GM12878 (cell line): ENCODE data around the gene DIS3L2. TPM values are rescaled to one million over a fixed set of nuclear protein-coding genes. Genes with fewer than 3 reads are reported as not detected.

Experiments
- ATAC-seq: fragments of 200-7000 bp; cut with Tn5 transposase; 3 replicates; pipeline ENCODE4 v1.9.1; 2020; ENCODE audit warnings: mild to moderate bottlenecking, moderate library complexity
- BruUV-seq: library from RNA; stranded (reverse); fragments of 400-500 nt; replicated peaks from 2 replicates; lab custom pipeline; 2021; lab: Mats Ljungman, UMichigan
- CTCF ChIA-PET: fragments of 300-600 bp; sonication (Branson Sonifier 250); formaldehyde crosslinking; extraction: SDS; loops from one replicate; lab custom pipeline; 2021; ENCODE audit warnings: inconsistent platforms; lab: Yijun Ruan, JAX
- POLR2A ChIA-PET: fragments of 350-600 bp; formaldehyde crosslinking; extraction: SDS; loops from one replicate; lab custom pipeline; 2021; ENCODE audit warnings: inconsistent platforms; lab: Charles Lee
- RAD21 ChIA-PET: fragments of 300-600 bp; sonication (Branson Sonifier 250); formaldehyde crosslinking; loops from one replicate; lab custom pipeline; 2023; ENCODE audit warnings: antibody characterized with exemption; ENCODE audit not compliant: unreplicated experiment; lab: Charles Lee
- SMC1A ChIA-PET: fragments of 300-600 bp; sonication (Branson Sonifier 250); formaldehyde crosslinking; loops from one replicate; lab custom pipeline; 2023; ENCODE audit not compliant: unreplicated experiment, uncharacterized antibody; lab: Charles Lee
- DNase-seq: peaks from one replicate; pipeline ENCODE4 v3.0.0-alpha.2; 2011; ENCODE audit warnings: low read depth, low spot score
- FAIRE-seq: peaks from 3 replicates; lab custom pipeline; 2011; peaks lifted over from hg19 to GRCh38; lab: Jason Lieb, UNC
- H2AFZ ChIP-seq: 2 replicates; pipeline ENCODE4 v1.6.0; 2011; ENCODE audit warnings: low read depth, low read length, control low read depth; ENCODE audit not compliant: control insufficient read depth
- H3K27ac ChIP-seq: 2 replicates; pipeline ENCODE4 v1.5.1; 2011; ENCODE audit warnings: control low read depth; ENCODE audit not compliant: control insufficient read depth, insufficient read depth
- H3K27me3 ChIP-seq, 2 experiments: replicated peaks in 1 of 2; 2 replicates each; pipeline versions ENCODE4 v1.6.0 to v1.6.1; 2011; ENCODE audit warnings: low read length in 1 of 2; ENCODE audit not compliant: control insufficient read depth in 2 of 2, insufficient read depth in 2 of 2
- H3K36me3 ChIP-seq, 2 experiments: 2 replicates each; pipeline ENCODE4 v1.5.1; 2011; ENCODE audit warnings: low read length in 1 of 2; ENCODE audit not compliant: control insufficient read depth in 2 of 2, insufficient read depth in 2 of 2
- H3K4me1 ChIP-seq: 2 replicates; pipeline ENCODE4 v1.6.1; 2011; ENCODE audit warnings: mild to moderate bottlenecking, low read length, moderate library complexity, mixed read lengths; ENCODE audit not compliant: control insufficient read depth, insufficient read depth
- H3K4me2 ChIP-seq: 2 replicates; pipeline ENCODE4 v1.6.0; 2011; ENCODE audit warnings: control low read depth; ENCODE audit not compliant: control insufficient read depth, insufficient read depth
- H3K4me3 ChIP-seq: fragments of 200-600 bp; sonication (generic); 2 replicates; pipeline ENCODE4 v1.5.1; 2016
- H3K79me2 ChIP-seq: 2 replicates; pipeline ENCODE4 v1.6.0; 2011; ENCODE audit warnings: low read length; ENCODE audit not compliant: control insufficient read depth, insufficient read depth
- H3K9ac ChIP-seq: 2 replicates; pipeline ENCODE4 v1.8.0; 2011; ENCODE audit warnings: low read length, control low read depth, mixed read lengths; ENCODE audit not compliant: control insufficient read depth, insufficient read depth
- H3K9me3 ChIP-seq: replicated peaks from 3 replicates; pipeline ENCODE4 v1.5.1; 2011; ENCODE audit warnings: mild to moderate bottlenecking, low read length; ENCODE audit not compliant: control insufficient read depth, insufficient read depth
- H4K20me1 ChIP-seq: 2 replicates; pipeline ENCODE4 v1.6.0; 2011; ENCODE audit not compliant: control insufficient read depth, insufficient read depth
- EZH2 ChIP-seq: IDR thresholded peaks from 2 replicates; pipeline ENCODE4 v1.6.1; 2012; ENCODE audit warnings: low read depth, mild to moderate bottlenecking, control low read depth, inconsistent platforms, low read length, borderline replicate concordance; ENCODE audit not compliant: control insufficient read depth
- IKZF2 ChIP-seq, 2 experiments: fragments of 450-650 bp; IDR thresholded peaks; 2 replicates each; pipeline ENCODE4 v1.6.1; 2017; ENCODE audit warnings: mild to moderate bottlenecking in 2 of 2, moderate library complexity in 2 of 2
- NR2F1 ChIP-seq: fragments of 450-650 bp; conservative IDR thresholded peaks from 2 replicates; pipeline ENCODE4 v1.6.1; 2017; ENCODE audit warnings: mild to moderate bottlenecking
- SPI1 ChIP-seq: IDR thresholded peaks from 2 replicates; pipeline ENCODE4 v1.6.1; 2011; ENCODE audit warnings: low read depth, mild to moderate bottlenecking, low read length, moderate library complexity, borderline replicate concordance; ENCODE audit not compliant: insufficient read depth
- SRF ChIP-seq, 2 experiments: IDR thresholded peaks; 2 replicates each; pipeline ENCODE4 v1.6.1; 2011; ENCODE audit warnings: low read depth in 2 of 2, low read length in 2 of 2, mild to moderate bottlenecking in 1 of 2, moderate library complexity in 1 of 2
- SUZ12 ChIP-seq: fragments of 200-600 bp; sonication (generic); IDR thresholded peaks from one replicate; pipeline ENCODE4 v1.6.1; 2018; ENCODE audit warnings: antibody characterized with exemption, mild to moderate bottlenecking; ENCODE audit not compliant: unreplicated experiment
- ZNF384 ChIP-seq: IDR thresholded peaks from 2 replicates; pipeline ENCODE4 v1.6.1; 2012; ENCODE audit warnings: low read depth, mild to moderate bottlenecking, low read length, improper control_type of control experiment, borderline replicate concordance
- WGBS: methylation state at CpG from one replicate; pipeline ENCODE4 v1.1.6; 2016; ENCODE audit warnings: low lambda C conversion rate; ENCODE audit not compliant: insufficient replicate concordance, insufficient coverage; ENCODE audit errors: missing lambda C conversion rate; 5-methylcytosine and 5-hydroxymethylcytosine counted together
- in situ Hi-C: fragments of 300-500 bp; cut with MboI; formaldehyde crosslinking; loops from 9 replicates; pipeline ENCODE4 v1.14.3; 2018; ENCODE audit warnings: mixed read lengths
- intact Hi-C: fragments of 100-400 bp; cut with micrococcal nuclease; formaldehyde crosslinking; loops from one replicate; pipeline ENCODE4 v1.14.2; 2022; ENCODE audit not compliant: unreplicated experiment
- polyA plus RNA-seq, 11 experiments: library from polyadenylated mRNA; depleted of rRNA in 4 of 11; unstranded in 6 of 11; stranded (reverse) in 5 of 11; fragments of >200 nt; fragmentation: Nextera tagmentation in 4 of 11; fragmentation: Illumina TruSeq in 1 of 11; extraction: Ambion mirVana in 4 of 11; extraction: Trizol in 1 of 11; gene quantifications; 1 replicate in 1 of 11; 2 replicates in 10 of 11; pipeline versions ENCODE4 v1.2.1 to v1.2.3, GENCODE V29; 2011 to 2016; ENCODE audit warnings: inconsistent platforms in 2 of 11, missing spikeins in 2 of 11, low read depth in 1 of 11
- total RNA-seq, 4 experiments: library from RNA; depleted of rRNA in 3 of 4; stranded (reverse); fragments of >200 nt in 3 of 4; fragmentation: Illumina TruSeq in 1 of 4; extraction: Trizol in 1 of 4; gene quantifications; 2 replicates each; pipeline versions ENCODE4 v1.2.1 to v1.2.3, GENCODE V29; 2013 to 2021

The DIS3L2 gene
- total and polyA plus RNA-seq, 10 of the 15 experiments (the other 5 are each of a cell fraction or from before 2014, with no cell fraction given) = 3.5 to 27.1 (median 16.0) TPM

DNA sequence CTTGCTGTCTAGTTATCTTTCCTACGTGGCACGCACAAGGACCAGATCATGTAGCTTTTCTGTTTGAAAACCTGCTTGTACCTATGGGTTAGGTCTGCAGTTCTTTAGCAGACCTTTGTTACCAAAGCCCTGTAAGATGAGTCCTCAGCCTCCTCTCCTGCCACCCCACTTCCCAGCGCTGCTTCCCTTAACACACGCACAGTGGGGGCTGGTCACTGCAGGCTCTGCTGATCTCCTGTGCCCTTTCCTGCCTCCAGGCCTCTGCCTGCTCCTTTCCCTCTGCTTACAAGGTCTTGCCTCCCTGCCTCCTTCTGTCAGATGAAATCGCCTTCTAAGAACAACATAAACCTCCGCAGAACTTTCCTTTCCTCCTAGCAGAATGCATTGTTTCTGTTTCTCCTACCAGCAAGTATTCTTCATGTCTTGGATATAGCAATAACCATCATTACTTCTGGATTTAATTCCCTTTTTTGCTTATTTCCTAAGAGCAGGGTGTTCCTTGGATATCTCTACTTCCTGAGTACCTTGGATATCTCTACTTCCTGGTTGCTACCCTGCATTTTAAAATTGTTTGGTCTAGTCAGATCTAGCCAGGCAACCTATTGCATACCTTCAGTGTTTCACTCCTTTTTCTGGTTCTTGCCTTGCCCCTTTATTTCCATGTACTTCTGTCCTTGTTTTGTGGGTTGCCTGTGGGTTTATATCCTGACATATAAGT lies 257.4 kb downstream of the DIS3L2 start (continued):
- TF ChIP-seq IKZF2 (IDR thresholded peaks at IDR 0.05) = no peak
- no peak for TF ChIP-seq SUZ12
- no peak for TF ChIP-seq SRF (IDR thresholded peaks at IDR 0.05; ENCODE audit: low read depth in 2 of 2, low read length in 2 of 2)
- no peak for TF ChIP-seq NR2F1
- no peak for TF ChIP-seq EZH2

DNA sequence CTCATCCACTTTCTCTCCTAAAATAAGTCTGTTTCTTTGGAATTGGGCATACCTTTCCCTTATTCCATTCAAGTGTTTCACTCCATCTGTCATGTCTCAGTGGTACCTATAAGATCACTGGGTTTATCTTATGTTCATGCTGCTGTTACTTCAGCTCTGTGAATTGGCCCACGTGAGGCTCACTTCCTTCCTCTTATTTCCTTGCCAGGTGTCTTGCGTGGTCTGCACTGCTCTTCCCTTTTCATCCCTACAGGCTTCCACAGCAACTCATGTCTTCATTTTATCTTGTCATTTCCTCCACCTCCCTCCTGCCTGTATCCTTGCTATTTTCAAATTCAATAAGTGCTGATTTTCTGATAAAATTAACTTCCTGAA lies 258.0 kb downstream of the DIS3L2 start:
- POLR2A ChIA-PET = no interaction called here
- Histone ChIP-seq H3K4me3 (no peak overlapping the region), H3K9me3 (no peaks in the 10 kb centered on the region), H3K4me1 (peaks cover 5% of the 10 kb centered on the region; the same call in 1 of the 2 replicates), H3K27me3 (no peaks in the 10 kb centered on the region), H4K20me1 (no peaks in the 10 kb centered on the region), H3K27ac (no peak overlapping the region; the same call in 1 of the 2 replicates), H3K36me3 (no peaks in the 10 kb centered on the region), H2AFZ (peak overlapping the region; percentile 18), H3K9ac (no peak overlapping the region), H3K79me2 (no peaks in the 10 kb centered on the region), H3K4me2 (no peak overlapping the region)
- TF ChIP-seq ZNF384 = no peak
- TF ChIP-seq SPI1 = peak; percentile 37; the same call in 1 of the 2 replicates
- in situ Hi-C loops (no loop called here), intact Hi-C loops (no loop called here)
- ATAC-seq = no peak
- FAIRE-seq = peak; percentile 18
- CTCF ChIA-PET = no interaction called here
- SMC1A ChIA-PET = no interaction called here
- WGBS = 3% methylated on average over 2 of the region's 2 CpGs
- DNase-seq = no peak
- no TSS peak for BruUV-seq
- RAD21 ChIA-PET = no interaction called here
